Smooth muscle cell (in vitro differentiated cells): ENCODE results near the gene FAM81A. TPM values are rescaled to one million over a fixed set of nuclear protein-coding genes. Genes with fewer than 3 reads are reported as not detected.

Experiments
- DNase-seq: peaks from one replicate; lab custom pipeline; 2025; ENCODE audit not compliant: unreplicated experiment; lab: John Stamatoyannopoulos, UW
- H2AFZ ChIP-seq: fragments of 200-600 bp; sonication (generic); 2 replicates; pipeline ENCODE4 v1.6.0; 2016; ENCODE audit warnings: antibody characterized with exemption, low read depth, mild to moderate bottlenecking
- H3F3A ChIP-seq: fragments of 200-600 bp; sonication (generic); 2 replicates; pipeline ENCODE4 v1.6.0; 2017; ENCODE audit warnings: antibody characterized with exemption, low read depth
- H3K27ac ChIP-seq: fragments of 200-600 bp; sonication (generic); 2 replicates; pipeline ENCODE4 v1.5.1; 2016; ENCODE audit warnings: low read depth, mild to moderate bottlenecking
- H3K27me3 ChIP-seq: fragments of 200-600 bp; sonication (generic); 2 replicates; pipeline ENCODE4 v1.6.1; 2016; ENCODE audit warnings: low read depth, mild to moderate bottlenecking
- H3K36me3 ChIP-seq: fragments of 200-600 bp; sonication (generic); 2 replicates; pipeline ENCODE4 v1.5.1; 2016; ENCODE audit warnings: low read depth
- H3K4me1 ChIP-seq: fragments of 200-600 bp; sonication (generic); 2 replicates; pipeline ENCODE4 v1.5.1; 2016; ENCODE audit warnings: low read depth
- H3K4me2 ChIP-seq: fragments of 200-600 bp; sonication (generic); 2 replicates; pipeline ENCODE4 v1.6.0; 2016; ENCODE audit warnings: mild to moderate bottlenecking
- H3K4me3 ChIP-seq: fragments of 200-600 bp; sonication (generic); 2 replicates; pipeline ENCODE4 v1.5.1; 2016; ENCODE audit warnings: mild to moderate bottlenecking
- H3K79me2 ChIP-seq: fragments of 200-600 bp; sonication (generic); 2 replicates; pipeline ENCODE4 v1.6.0; 2016; ENCODE audit warnings: low read depth, mild to moderate bottlenecking
- H3K9ac ChIP-seq: fragments of 200-600 bp; sonication (generic); 2 replicates; pipeline ENCODE4 v1.6.0; 2016; ENCODE audit warnings: low read depth
- H3K9me3 ChIP-seq: fragments of 200-600 bp; sonication (generic); replicated peaks from 2 replicates; pipeline ENCODE4 v1.5.1; 2016; ENCODE audit warnings: low read depth
- H4K20me1 ChIP-seq: fragments of 200-600 bp; sonication (generic); 2 replicates; pipeline ENCODE4 v1.6.0; 2016; ENCODE audit warnings: low read depth
- CTCF ChIP-seq: fragments of 200-600 bp; sonication (generic); IDR thresholded peaks from 2 replicates; pipeline ENCODE4 v1.5.1; 2017; ENCODE audit warnings: borderline replicate concordance, mild to moderate bottlenecking, antibody characterized with exemption; ENCODE audit not compliant: insufficient read depth, poor library complexity, severe bottlenecking
- WGBS: methylation state at CpG from one replicate; pipeline ENCODE4 v1.1.7; 2016; ENCODE audit warnings: low lambda C conversion rate; 5-methylcytosine and 5-hydroxymethylcytosine counted together
- polyA plus RNA-seq: library from polyadenylated mRNA; unstranded; fragments of >200 nt; fragmentation: Nextera tagmentation; extraction: Ambion mirVana; gene quantifications from 2 replicates; pipeline ENCODE4 v1.2.1, GENCODE V29; 2016
- total RNA-seq: library from RNA; depleted of rRNA; stranded (reverse); fragments of >200 nt; gene quantifications from 2 replicates; pipeline ENCODE4 v1.2.3, GENCODE V29; 2014

Gene FAM81A
- total and polyA plus RNA-seq, 2 experiments from 2014 or later, result 0.04 to 1.8 TPM

- H4K20me1 ChIP-seq, result no peaks in the 10 kb centered on the region
- no peaks in the 10 kb centered on the region for H3K79me2 ChIP-seq
- H3K27me3 ChIP-seq, result no peaks in the 10 kb centered on the region
- no peak for TF ChIP-seq CTCF
- H3K4me2 ChIP-seq, result no peak overlapping the region
- H3K4me1 ChIP-seq, result no peaks in the 10 kb centered on the region
- no peak for DNase-seq
- H3K9me3 ChIP-seq, result no peaks in the 10 kb centered on the region
- H3K9ac ChIP-seq, result no peak overlapping the region
- no peaks in the 10 kb centered on the region for H3F3A ChIP-seq
- 46% methylated on average over 1 of the region's 1 CpG for WGBS
- H3K27ac ChIP-seq, result no peak overlapping the region
- no peaks in the 10 kb centered on the region for H3K36me3 ChIP-seq
- no peak overlapping the region for H2AFZ ChIP-seq
- H3K4me3 ChIP-seq, result no peak overlapping the region
These were observed 112.5 kb downstream of the FAM81A start for GRCh38 chr15:59550530-59550929.

- H3K4me2 ChIP-seq, result no peak overlapping the region
- WGBS, result 42% methylated on average over 3 of the region's 3 CpGs
- H2AFZ ChIP-seq, result no peak overlapping the region
- no peaks in the 10 kb centered on the region for H3K79me2 ChIP-seq
- DNase-seq, result no peak
- no peaks in the 10 kb centered on the region for H4K20me1 ChIP-seq
- H3K27me3 ChIP-seq, result no peaks in the 10 kb centered on the region
- H3K36me3 ChIP-seq, result no peaks in the 10 kb centered on the region
- no peak overlapping the region for H3K9ac ChIP-seq
- no peak overlapping the region for H3K27ac ChIP-seq
- H3K4me1 ChIP-seq, result no peaks in the 10 kb centered on the region
- H3K4me3 ChIP-seq, result no peak overlapping the region
- H3F3A ChIP-seq, result no peaks in the 10 kb centered on the region
- no peaks in the 10 kb centered on the region for H3K9me3 ChIP-seq
- TF ChIP-seq CTCF, result no peak
These were observed 113.0 kb downstream of the FAM81A start for GRCh38 chr15:59550956-59551355.

GRCh38 chr15:59553879-59554735 lies 116.1 kb downstream of the FAM81A start:
- H3K9ac ChIP-seq, result no peak overlapping the region
- no peaks in the 10 kb centered on the region for H3K9me3 ChIP-seq
- H4K20me1 ChIP-seq, result no peaks in the 10 kb centered on the region
- no peaks in the 10 kb centered on the region for H3K27me3 ChIP-seq
- H3K36me3 ChIP-seq, result no peaks in the 10 kb centered on the region
- H3K4me2 ChIP-seq, result no peak overlapping the region
- no peaks in the 10 kb centered on the region for H3F3A ChIP-seq
- H3K79me2 ChIP-seq, result no peaks in the 10 kb centered on the region
- no peak for TF ChIP-seq CTCF
- 93% methylated on average over 12 of the region's 12 CpGs for WGBS
- no peak for DNase-seq
- no peak overlapping the region for H3K4me3 ChIP-seq
- no peak overlapping the region for H3K27ac ChIP-seq
- no peaks in the 10 kb centered on the region for H3K4me1 ChIP-seq
- H2AFZ ChIP-seq, result no peak overlapping the region

GRCh38 chr15:59555696-59556095 lies 117.7 kb downstream of the FAM81A start:
- no peak for DNase-seq
- no peak overlapping the region for H2AFZ ChIP-seq
- no peak overlapping the region for H3K4me2 ChIP-seq
- TF ChIP-seq CTCF, result no peak
- H3K27me3 ChIP-seq, result no peaks in the 10 kb centered on the region
- H3K9ac ChIP-seq, result no peak overlapping the region
- H3K36me3 ChIP-seq, result no peaks in the 10 kb centered on the region
- no peak overlapping the region for H3K4me3 ChIP-seq
- H3K27ac ChIP-seq, result no peak overlapping the region
- H3F3A ChIP-seq, result no peaks in the 10 kb centered on the region
- no peaks in the 10 kb centered on the region for H4K20me1 ChIP-seq
- H3K9me3 ChIP-seq, result no peaks in the 10 kb centered on the region
- WGBS, result 84% methylated on average over 4 of the region's 4 CpGs
- no peaks in the 10 kb centered on the region for H3K4me1 ChIP-seq
- H3K79me2 ChIP-seq, result no peaks in the 10 kb centered on the region
